GM19328 (cell line): ENCODE data around the gene INHA.

ENCODE experiments used
- ATAC-seq: cut with Tn5 transposase; IDR thresholded peaks from one replicate; pipeline ENCODE4 v1.9.1; 2021; ENCODE audit warnings: mild to moderate bottlenecking, moderate library complexity; ENCODE audit not compliant: unreplicated experiment

The INHA gene

DNA sequence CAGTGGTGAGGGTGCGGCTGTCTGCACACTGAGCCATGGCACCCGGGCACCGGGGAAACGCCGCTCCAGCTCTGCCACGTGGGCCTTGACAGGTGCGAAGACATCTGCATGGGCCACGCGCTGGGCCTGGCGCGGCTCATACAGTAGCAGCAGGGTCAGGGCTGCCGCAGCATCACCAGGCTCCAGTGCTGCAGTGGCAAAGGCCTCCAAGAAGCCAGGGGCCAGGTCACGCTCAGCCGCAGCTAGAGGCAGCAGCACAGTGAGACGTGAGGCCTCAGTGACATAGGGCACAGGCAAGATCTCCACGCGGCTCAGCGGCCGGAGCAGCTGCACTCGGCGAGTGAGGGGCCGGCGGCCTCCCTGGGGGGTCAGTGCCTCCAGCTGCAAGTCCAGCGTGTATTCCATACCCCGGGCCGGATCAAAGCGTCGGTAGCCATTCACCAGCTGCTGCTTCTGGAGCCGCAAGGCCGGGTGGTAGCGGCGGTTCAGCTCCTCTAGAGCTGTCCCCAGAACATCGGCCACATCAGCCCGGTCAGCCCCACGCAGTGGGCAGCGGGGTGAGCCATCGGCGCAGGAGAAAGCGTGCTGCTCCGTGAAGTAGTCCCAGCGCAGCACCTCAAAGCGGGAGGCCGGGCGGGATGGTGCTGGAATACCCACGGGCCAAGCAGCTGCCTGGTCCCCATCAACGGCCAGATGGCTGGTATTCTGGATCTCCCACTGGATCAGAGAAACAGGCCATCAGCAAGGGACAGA is 32.0 kb upstream of the INHA start:
- ATAC-seq = no peak

DNA sequence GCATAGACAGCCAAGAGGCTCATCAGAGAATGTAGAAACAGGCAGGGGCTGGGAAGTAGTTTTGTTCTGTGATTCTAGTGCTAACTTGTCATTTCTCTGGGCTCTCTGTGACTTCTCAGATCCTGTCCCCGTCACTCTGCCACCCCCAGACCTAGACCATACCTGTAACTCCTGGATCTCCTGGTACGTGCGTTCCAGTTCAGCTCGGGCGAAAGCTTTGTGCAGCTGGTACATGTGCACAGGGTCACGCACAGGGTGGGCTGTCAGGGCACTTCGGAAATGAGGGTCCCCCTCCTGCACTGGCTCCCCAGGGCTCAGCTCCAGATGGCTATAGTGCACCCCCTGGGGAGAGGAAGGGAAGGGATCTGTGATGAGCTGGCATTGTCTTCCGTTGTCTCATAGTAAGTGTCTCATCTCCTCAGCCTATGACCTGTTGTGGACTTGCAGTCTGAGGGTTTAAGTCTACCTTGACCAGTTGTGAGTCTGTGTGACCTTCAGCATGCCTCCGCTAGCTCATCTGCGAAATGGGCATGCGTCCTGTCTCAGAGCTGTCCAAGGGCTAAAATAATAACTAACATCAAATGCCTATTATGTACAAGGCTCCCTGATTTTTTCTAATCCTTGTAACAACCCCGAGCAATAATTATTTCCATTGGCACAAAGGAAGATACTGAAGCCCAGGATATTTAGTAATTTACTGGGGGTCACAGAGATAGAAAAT is 31.2 kb upstream of the INHA start:
- ATAC-seq = no peak

DNA sequence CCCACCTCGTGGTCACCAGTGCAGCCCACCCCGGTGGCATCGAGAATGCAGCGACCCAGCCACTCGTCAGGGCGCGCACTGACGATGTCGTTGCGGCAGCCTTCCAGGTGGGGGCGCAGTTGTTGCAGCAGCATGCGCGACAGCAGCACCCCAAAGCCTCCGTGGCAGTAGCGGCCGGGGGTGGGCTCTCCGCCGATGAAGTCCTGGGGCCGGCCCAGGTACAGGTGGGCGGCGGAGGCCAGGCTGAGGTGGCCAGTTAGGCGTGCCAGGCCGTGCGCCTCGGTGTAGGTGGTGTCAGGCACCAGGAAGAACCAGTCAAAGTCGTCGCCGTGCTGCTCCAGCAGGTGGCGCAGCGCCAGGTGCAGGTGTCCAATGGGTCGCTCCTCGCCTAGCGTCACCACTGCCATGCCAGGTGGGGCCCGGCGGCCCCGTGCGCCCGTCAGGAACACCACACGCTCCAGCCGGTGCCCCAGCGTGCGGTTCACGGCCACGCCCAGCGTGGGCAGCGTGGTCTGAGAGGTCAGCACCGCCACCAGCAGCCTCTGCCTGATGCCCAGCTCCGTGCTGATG is 30.4 kb upstream of the INHA start:
- ATAC-seq = peak; percentile 44

DNA sequence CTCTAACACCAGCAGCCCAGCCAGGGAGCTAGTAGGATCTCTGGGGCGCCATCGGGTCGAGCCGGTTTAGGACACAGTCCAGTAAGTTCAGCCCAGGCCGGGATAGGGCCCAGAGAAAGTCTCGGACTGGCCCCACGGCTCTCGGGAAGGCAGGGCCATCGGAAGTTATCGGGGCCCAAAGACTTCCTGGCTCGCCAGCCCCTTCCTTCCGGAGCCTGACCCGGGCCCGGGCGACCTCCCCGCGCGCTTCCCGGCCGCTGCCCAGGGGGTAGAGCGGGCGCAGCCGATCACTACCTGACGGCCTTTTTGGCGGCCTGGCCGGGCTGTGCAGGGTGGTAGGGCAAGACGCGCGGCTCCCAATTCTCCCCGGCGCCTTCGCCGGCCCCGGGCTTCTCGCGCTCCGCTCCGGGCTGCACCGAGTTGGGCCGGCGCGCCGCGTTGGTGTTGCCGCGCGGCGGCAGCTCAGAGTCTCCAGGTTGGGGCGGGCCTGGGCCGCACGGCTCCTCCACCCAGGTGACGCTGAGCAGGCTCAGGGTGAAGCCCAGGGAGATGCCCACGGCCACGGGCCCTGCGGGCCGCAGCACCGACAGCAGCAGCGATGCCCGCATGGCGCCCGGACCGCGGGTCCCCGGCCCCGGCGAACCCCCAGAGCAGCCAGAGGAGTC is 29.0 kb upstream of the INHA start:
- ATAC-seq = peak; percentile 32

DNA sequence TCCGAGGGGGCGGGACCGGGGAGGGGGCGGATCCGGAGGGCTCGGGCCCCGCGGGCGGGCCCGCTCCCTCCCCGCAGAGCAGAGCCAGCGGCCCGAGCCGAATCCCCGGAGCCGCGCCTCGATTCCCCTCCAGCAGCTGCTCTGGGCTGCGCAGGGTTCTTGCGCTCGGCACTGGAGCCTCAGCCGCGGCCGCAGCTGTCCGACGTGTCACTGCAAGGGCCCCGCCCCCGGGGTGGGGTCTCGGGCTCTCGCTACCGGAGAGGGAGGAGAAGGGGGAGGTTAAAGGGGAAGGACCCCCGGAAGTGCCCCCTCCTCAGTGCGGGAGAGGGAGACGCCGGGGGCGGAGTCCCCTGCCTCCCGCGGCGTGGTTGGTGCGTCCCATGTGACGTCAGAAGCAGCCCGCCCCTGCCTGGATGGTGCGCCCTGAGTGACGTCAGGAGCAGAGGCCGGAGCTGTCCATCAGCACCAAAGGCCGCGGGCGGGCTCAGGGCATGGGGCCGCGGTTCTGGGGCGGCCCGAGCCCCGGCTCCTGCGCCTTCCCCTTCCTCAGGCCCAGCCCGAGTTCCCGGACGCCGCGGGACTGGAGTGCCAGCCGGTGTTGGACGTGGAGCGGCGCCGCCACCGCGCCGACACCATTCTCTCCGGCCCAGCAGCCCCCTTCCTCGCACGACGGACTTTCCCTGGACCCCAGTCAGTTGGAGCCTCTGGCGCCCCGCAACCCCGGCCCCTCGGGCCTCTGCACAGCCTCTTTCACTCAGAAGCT is 28.3 kb upstream of the INHA start, which contains the start of the genes CHPF and TMEM198:
CHPF (minus strand) TSS at position 214 of the 763 bp plus-strand sequence. CDS start 271 bp downstream, outside the sequence.
TMEM198 (plus strand) TSS at position 433 of the 763 bp plus-strand sequence. CDS start 700 bp downstream, outside the sequence.
- ATAC-seq = peak; percentile 73

DNA sequence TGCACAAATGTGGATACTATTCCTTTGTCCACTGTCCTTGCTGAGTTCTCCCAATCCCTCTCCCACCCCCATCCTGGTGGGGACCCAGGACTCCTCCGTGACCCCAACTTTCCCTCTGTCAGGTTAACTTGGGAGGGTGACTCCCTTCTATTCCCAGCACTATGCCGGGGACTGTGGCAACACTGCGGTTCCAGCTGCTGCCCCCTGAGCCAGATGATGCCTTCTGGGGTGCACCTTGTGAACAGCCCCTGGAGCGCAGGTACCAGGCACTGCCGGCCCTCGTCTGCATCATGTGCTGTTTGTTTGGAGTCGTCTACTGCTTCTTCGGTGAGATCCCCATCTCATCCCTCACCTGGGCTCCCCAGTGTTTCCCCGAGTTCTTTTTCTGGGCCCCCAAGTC is 27.5 kb upstream of the INHA start:
- no peak for ATAC-seq

DNA sequence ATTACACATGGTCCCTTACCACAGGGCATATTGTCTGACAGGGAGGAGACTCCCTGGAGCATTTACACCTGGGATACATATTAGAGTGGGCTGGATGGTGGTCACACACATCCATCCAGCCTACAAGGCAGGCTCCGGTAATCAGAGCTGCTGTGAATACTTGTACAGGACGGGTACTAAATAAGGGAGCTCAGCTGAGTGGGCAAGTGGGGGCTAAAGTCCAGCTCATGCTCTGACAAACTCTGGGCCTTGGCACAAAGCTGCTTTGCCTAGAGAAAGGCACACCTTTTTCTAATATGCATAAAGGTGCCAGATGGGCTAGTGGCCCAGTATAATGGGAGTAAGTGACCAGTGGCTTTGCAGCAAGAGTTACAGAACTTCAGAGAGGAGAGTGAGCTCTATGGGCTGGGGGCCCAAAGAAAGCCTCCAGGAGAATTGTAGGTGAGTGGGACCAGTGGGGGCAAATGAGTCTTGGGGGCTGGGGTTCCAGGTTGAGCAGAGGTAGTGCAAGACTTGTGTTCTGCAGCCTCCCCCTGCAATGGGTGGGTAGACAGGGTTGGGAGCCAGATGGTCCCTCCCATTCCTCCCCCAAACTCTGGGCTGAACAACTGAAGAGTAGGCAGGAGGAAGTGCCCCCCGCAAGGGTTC is 26.7 kb upstream of the INHA start:
- no peak for ATAC-seq

DNA sequence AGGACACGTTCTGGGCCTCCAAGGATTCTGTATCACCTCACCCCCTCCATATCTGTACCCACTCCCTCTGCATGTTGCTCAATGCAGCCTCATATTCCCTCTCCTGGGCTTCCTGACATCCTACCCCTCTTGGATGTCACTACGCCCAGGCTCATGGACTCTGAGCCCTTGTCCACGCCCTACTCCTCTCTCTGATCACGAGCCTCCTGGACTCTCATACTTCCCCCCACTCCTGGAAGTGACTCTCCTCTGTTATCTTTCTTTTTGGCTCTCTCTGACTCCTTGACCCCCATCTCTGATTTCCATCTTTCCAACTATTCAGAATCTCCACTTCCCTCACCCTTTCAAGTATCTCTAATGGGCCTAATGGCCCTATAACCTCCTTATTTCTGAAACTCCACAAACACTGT is 26.2 kb upstream of the INHA start:
- ATAC-seq = no peak

DNA sequence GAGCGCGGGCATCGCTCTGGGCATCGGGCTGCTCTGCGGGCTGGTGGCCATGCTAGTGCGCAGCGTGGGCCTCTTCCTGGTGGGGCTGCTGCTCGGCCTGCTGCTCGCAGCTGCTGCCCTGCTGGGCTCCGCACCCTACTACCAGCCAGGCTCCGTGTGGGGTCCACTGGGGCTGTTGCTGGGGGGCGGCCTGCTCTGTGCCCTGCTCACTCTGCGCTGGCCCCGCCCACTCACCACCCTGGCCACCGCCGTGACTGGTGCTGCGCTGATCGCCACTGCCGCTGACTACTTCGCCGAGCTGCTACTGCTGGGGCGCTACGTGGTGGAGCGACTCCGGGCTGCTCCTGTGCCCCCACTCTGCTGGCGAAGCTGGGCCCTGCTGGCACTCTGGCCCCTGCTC is 24.5 kb upstream of the INHA start:
- no peak for ATAC-seq

DNA sequence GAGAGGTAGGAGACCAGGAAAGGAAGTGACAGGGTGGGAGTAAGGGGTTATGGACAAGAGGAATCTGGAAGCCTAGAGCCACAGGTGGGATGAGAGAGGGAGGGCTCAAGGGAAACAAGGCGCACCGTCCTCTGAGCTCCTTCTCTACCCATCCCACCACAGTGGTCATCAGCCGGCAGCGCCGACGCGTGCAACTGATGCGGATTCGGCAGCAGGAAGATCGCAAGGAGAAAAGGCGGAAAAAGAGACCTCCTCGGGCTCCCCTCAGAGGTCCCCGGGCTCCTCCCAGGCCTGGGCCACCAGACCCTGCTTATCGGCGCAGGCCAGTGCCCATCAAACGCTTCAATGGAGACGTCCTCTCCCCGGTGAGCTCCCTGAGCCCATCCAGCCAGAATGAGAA is 23.1 kb upstream of the INHA start:
- ATAC-seq = no peak

DNA sequence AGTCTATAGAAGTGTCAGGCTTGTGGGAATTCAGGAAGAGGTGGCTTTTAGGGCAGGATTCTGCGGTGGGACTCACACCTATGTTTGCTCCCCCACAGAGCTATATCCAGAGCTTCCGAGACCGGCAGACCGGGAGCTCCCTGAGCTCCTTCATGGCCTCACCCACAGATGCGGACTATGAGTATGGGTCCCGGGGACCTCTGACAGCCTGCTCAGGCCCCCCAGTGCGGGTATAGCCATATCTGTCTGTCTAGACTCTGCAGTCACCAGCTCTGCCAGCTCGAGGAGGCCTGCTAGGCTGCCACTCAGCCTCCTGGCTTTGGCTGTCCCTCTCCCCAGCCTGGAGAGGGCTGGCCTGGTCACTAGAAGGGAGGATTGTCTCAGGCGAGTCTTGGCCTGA is 22.5 kb upstream of the INHA start:
- no peak for ATAC-seq

DNA sequence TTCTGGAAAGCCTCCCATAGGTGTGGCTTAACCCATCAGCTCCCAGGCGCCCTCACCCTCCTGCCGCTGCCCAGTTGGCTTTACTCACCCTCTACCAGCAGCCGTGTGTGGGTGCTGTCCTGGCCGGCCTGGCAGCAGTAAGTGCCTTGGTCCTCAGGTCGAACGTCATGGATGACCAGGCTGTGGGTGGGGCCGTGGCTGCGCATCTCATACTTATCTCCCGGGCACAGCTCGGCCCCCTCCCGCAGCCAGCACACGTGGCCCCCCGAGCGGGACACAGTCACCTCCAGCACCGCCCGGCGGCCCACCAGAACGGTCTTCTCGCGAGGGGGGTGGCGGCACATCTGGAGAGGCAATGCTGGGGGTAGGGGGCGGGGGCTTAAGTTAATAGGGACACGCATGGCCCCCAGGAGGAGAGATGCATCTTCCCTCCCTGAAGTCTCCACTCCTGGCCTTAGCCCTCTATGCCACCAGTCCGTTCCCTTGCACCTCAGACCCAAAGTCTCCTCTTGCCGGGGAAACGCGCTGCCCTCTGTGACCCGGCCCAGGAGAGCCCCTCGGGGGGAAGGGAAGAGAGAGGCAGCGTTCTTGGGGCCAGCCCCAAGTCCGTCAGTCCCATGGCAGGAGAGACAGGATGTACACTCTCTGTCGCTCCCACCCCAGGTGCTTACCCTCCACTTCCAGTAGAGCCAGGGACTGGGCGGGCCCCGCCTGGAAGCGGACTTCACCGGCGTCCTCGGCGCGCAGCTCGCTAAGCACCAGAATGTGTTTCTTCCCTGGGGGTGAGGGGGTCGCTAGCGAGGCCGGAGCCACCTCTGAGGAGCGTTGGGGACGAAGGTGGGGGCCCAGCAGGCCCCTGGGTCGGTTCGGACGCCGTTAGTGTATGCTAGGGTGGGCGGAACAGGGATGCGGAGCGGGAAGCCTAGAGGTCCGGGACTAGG is 20.4 kb upstream of the INHA start:
- ATAC-seq = peak; percentile 6

DNA sequence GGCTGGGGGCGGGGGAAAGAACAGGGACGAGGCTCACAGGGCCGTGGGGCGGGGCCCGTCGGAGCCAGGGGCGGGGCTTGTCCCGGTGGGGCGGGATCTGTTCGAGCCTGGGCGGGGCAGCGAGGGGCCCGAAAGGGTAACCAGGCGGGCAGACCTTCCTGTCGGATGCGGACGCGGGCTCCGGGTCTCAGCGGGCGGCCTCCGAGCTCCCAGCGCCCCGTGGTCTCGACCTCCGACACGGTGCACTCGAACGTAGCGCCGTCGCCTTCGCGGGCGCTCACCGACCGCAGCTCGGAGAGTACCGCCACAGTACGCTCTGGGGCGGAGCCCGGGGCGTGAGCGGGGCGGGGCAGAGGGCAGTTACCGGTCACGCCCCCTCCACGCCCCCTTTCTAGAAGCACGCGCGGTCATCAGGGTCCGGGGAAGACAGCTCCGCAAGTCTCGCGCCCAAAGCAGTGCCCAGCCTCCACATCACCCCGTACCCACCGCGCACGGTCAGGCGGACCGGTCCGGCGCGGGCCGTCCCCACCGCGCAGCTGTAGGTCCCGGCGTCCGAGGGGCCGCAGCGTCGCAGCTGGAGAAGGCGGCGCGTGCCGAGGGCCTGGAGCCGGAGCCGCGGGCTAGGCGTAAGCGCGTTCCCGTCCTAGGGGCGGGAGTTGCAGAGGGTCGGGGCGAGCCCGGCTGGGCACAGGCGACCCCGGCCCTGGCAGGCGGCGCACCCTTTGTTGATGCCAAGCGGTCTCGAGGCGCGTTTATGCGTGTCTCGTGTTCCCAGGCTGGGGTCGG is 19.5 kb upstream of the INHA start:
- peak; percentile 95 for ATAC-seq

DNA sequence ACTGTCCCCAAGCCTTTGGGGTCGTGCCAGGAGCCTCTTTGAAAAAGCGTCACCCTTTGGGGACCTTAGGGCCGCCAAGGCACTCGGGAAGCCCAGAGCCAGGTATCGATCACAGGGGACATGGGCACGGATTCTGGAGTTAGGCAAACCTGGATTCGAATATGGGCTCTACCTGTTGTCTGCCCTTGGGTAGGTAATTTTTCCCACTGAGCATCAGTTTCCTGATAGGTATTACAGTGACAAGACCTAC is 19.0 kb upstream of the INHA start:
- ATAC-seq = no peak

DNA sequence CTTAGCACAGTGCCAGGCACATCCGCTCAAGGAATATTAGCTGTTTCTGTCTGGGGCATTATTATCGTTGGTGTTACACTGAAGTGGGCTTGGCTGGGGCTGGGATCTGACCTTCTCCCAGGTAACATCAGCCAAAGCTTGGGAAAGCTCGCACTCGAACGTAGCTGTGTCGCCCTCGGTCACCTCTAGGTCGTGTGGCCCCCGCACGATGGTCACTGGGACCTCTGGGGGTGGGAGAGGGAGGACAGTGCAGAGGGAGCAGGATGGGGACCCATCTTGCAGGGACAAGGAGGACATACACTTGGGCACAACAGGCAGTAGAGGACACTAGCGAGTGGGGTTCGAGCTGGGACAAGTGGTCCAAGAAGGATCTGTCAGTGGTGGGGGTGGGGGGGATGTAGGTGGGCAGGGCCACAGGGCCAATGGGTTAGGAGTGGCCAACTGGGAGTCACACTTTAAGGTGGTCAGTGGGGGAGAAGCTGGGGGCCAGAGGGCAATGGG is 18.6 kb upstream of the INHA start:
- ATAC-seq = no peak

DNA sequence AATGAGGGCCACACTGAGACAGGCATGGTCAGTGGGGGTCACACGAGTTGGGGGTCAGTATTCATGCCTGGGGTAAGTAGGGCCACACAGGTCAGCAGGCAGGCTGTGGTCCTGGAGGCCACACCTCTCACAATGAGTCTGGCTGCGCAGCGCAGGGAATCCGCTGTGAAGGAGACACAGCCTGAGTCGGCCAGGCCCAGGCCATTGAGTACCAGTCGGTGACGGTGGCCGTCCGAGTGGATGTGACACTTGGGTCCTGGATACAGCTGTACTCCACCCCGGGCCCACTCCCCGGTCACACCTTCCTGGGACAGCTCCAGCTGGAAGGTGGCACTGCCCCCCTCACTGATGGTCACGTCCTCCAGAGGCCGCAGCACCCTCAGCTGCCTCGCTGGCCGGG is 17.8 kb upstream of the INHA start:
- ATAC-seq = no peak

DNA sequence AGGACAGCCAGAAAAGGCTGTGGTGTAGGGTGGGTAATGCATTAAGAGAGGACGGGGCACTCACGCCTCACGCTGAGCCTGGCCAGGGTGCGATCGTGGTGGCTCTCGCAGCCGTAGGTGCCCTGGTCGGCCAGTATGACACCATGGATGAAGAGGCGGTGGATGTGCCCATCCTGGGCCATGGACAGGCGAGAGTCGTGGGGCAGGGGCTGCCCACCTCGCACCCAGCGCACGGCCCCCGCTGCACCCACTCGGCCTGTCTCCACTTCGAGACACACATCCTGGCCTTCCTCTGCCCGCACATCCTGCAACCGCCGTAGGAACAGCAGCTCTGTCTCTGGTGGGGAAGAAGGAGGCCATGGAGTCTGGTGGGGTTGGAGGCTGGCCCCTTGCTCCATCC is 16.2 kb upstream of the INHA start:
- no peak for ATAC-seq

DNA sequence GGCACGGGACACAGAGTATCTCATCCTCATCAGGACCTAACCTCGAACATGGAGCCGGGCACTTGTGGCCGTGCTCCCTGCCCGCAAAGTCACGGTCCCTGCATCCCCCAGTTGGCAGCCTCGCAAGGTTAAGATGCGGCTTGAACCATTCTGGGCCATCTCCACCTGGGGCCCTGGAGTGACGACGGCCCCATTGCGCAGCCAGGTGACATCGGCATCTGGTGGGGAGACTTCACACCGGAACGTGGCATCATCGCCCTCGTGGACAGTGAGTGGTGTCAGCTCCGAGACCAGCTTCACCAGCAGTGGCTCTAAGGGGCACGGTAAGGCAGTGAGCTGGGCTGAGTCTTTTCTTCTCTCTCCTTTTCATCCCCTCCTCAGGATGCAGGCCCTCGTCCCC is 15.7 kb upstream of the INHA start:
- no peak for ATAC-seq
